K562 (cell line): ENCODE results near the gene ZSWIM6. TPM values are rescaled to one million over a fixed set of nuclear protein-coding genes. Genes with fewer than 3 reads are reported as not detected.

Experiments used
- BRD4 ChIP-seq: fragments of 200-600 bp; sonication (generic); IDR thresholded peaks from 2 replicates; pipeline ENCODE4 v1.6.1; 2017; ENCODE audit warnings: inconsistent platforms
- CHD1 ChIP-seq: fragments of 200-600 bp; sonication (generic); IDR thresholded peaks from one replicate; pipeline ENCODE4 v1.6.1; 2012; ENCODE audit warnings: mild to moderate bottlenecking, moderate library complexity, low read length, inconsistent platforms
- COPS2 ChIP-seq: fragments of 450-650 bp; conservative IDR thresholded peaks from 2 replicates; pipeline ENCODE4 v1.6.1; 2016; ENCODE audit warnings: mild to moderate bottlenecking, moderate library complexity
- ETV1 ChIP-seq: fragments of 450-650 bp; conservative IDR thresholded peaks from 2 replicates; pipeline ENCODE4 v1.6.1; 2016; ENCODE audit warnings: missing genetic modification characterization, control low read depth, low read depth, missing compliant biosample characterization
- FOSL1 ChIP-seq: fragments of 200-800 bp; sonication (Bioruptor generic); conservative IDR thresholded peaks from 2 replicates; pipeline ENCODE4 v1.6.1; 2016; ENCODE audit warnings: missing genetic modification characterization, missing compliant biosample characterization
- JUND ChIP-seq, 2 experiments: IDR thresholded peaks; 2 replicates in 1 of 2; 3 replicates in 1 of 2; pipeline ENCODE4 v1.6.1; 2011; ENCODE audit warnings: borderline replicate concordance in 2 of 2, low read depth in 2 of 2, low read length in 2 of 2, improper control_type of control experiment in 1 of 2, missing biosample characterization in 1 of 2, missing genetic modification characterization in 1 of 2, missing genetic modification reagents in 1 of 2
- KLF13 ChIP-seq: fragments of 450-650 bp; IDR thresholded peaks from 2 replicates; pipeline ENCODE4 v1.6.1; 2016; ENCODE audit warnings: missing genetic modification characterization, low read depth, mild to moderate bottlenecking, missing compliant biosample characterization, moderate library complexity, borderline replicate concordance
- LEF1 ChIP-seq: fragments of 450-650 bp; IDR thresholded peaks from 2 replicates; pipeline ENCODE4 v1.6.1; 2016; ENCODE audit warnings: mild to moderate bottlenecking
- NFATC3 ChIP-seq: fragments of 450-650 bp; IDR thresholded peaks from 2 replicates; pipeline ENCODE4 v1.6.1; 2017; ENCODE audit warnings: mild to moderate bottlenecking
- NFRKB ChIP-seq: fragments of 450-650 bp; IDR thresholded peaks from 2 replicates; pipeline ENCODE4 v1.6.1; 2016; ENCODE audit warnings: low read depth
- NFXL1 ChIP-seq: fragments of 450-650 bp; formaldehyde crosslinking; IDR thresholded peaks from 2 replicates; pipeline ENCODE4 v1.4.0; 2021; ENCODE audit warnings: mild to moderate bottlenecking
- PML ChIP-seq: IDR thresholded peaks from 2 replicates; pipeline ENCODE4 v1.6.1; 2012; ENCODE audit warnings: low read length, inconsistent platforms
- POLR3A ChIP-seq: IDR thresholded peaks from 2 replicates; pipeline ENCODE4 v1.6.1; 2011; ENCODE audit warnings: borderline replicate concordance, mild to moderate bottlenecking, moderate library complexity; ENCODE audit not compliant: insufficient read length, insufficient read depth; ENCODE audit errors: extremely low read depth
- RBM22 ChIP-seq: fragments of 200-400 bp; formaldehyde crosslinking; IDR thresholded peaks from 2 replicates; pipeline ENCODE4 v1.6.1; 2018; ENCODE audit warnings: low read length, low read depth; ENCODE audit not compliant: poor library complexity, severe bottlenecking
- SPI1 ChIP-seq: IDR thresholded peaks from 2 replicates; pipeline ENCODE4 v1.6.1; 2011; ENCODE audit warnings: low read depth, low read length, control low read depth, borderline replicate concordance
- TAF1 ChIP-seq: IDR thresholded peaks from 2 replicates; pipeline ENCODE4 v1.6.1; 2011; ENCODE audit warnings: mild to moderate bottlenecking, low read length, moderate library complexity; ENCODE audit not compliant: insufficient read depth, control insufficient read depth, severe bottlenecking; ENCODE audit errors: extremely low read depth
- XRCC5 ChIP-seq: fragments of 200-400 bp; formaldehyde crosslinking; IDR thresholded peaks from 2 replicates; pipeline ENCODE4 v1.6.1; 2017; ENCODE audit warnings: low read depth, mild to moderate bottlenecking, low read length
- ZC3H11A ChIP-seq: IDR thresholded peaks from 2 replicates; pipeline ENCODE4 v1.6.1; 2012; ENCODE audit warnings: low read depth, low read length, improper control_type of control experiment
- ZNF143 ChIP-seq: sonication (generic); formaldehyde crosslinking; IDR thresholded peaks from 2 replicates; pipeline ENCODE4 v1.9.0; 2022; ENCODE audit warnings: mild to moderate bottlenecking, missing genetic modification reagents
- ZNF232 ChIP-seq: sonication (generic); formaldehyde crosslinking; IDR thresholded peaks from 2 replicates; pipeline ENCODE4 v1.8.0; 2022; ENCODE audit warnings: mild to moderate bottlenecking, missing genetic modification reagents
- ZNF764 ChIP-seq: fragments of 250-450 bp; sonication (Bioruptor Pico); IDR thresholded peaks from 2 replicates; pipeline ENCODE4 v1.4.0; 2020; ENCODE audit warnings: low read depth, mild to moderate bottlenecking, moderate library complexity
- polyA plus RNA-seq, 8 experiments: library from polyadenylated mRNA; depleted of rRNA in 4 of 8; stranded (reverse) in 5 of 8; unstranded in 3 of 8; fragments of >200 nt; fragmentation: Nextera tagmentation in 2 of 8; fragmentation: Illumina TruSeq in 1 of 8; extraction: Ambion mirVana in 2 of 8; extraction: Trizol in 1 of 8; gene quantifications; 2 replicates each; pipeline versions ENCODE4 v1.2.1 to v1.2.3, GENCODE V29; 2011 to 2014; ENCODE audit warnings: inconsistent platforms in 1 of 8, missing spikeins in 1 of 8
- total RNA-seq, 7 experiments: library from RNA; depleted of rRNA in 6 of 7; stranded (reverse); fragments of >200 nt in 6 of 7; fragmentation: Illumina TruSeq in 2 of 7; extraction: Trizol in 2 of 7; gene quantifications; 2 replicates each; pipeline versions ENCODE4 v1.2.1 to v1.2.3, GENCODE V29; 2011 to 2021; ENCODE audit warnings: low replicate concordance in 1 of 7
- TF ChIP-seq, protein P1 (sequence below): IDR thresholded peaks from 2 replicates; pipeline ENCODE4 v1.6.1; 2014; ENCODE audit warnings: antibody characterized with exemption
- TF ChIP-seq, protein P2 (sequence below): fragments of 250-450 bp; sonication (Bioruptor Pico); IDR thresholded peaks from 2 replicates; pipeline ENCODE4 v1.4.0; 2020

Gene ZSWIM6
- total and polyA plus RNA-seq, 9 of the 15 experiments (the other 6 are each of a cell fraction or from before 2014, with no cell fraction given), result 0.81 to 3.2 (median 2.0) TPM

DNA sequence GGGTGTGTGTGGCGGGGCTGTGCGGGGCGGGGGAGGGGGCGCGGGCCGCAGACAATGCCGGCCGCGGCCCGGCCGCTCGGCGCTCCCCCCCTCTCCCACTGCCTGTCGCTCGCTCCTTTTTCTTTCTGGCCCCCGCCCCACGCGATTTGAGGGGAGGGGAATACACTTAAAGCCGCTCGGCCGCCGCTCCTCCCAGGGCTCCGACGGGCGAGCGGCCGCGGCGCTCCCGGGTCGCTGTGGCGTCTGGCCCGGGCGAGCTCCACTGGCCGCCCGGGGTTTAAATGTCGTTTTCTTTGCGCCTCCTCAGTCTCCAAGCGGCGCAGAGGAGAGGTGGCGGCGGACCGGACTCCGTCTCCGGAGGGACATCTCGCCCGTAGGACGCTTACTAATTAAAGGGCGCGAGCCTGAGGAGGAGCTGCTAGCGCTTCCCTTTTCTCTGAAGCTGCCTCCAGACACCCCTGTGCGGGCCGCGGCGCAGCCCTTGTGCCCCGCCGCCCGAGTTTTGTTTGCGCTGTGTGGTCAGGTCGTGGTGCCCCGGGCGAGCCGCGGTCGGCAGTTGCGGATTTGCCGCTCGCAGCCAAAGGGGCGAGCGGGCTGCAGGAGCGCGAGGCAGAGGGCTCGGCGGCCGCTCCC, 1.4 kb downstream of the ZSWIM6 start (continued):
- TF ChIP-seq KLF13 (tag) (no peak), CHD1 (no peak), TAF1 (no peak), SPI1 (peak; percentile 75), BRD4 (no peak), ZNF143 (no peak), ZC3H11A (no peak), ETV1 (no peak), ZNF232 (CRISPR knock-in tag) (no peak), PML (no peak), NFRKB (no peak), ZNF764 (CRISPR knock-in tag) (no peak), JUND (IDR thresholded peaks at IDR 0.05; ENCODE audit: borderline replicate concordance, low read depth, low read length) (no peak), JUND (tag; IDR thresholded peaks at IDR 0.05; ENCODE audit: borderline replicate concordance, low read depth, low read length) (no peak), NFXL1 (CRISPR knock-in tag) (no peak), COPS2 (no peak), POLR3A (no peak), LEF1 (no peak), XRCC5 (no peak), RBM22 (no peak), NFATC3 (no peak), FOSL1 (tag) (no peak)
- TF ChIP-seq, protein P1, sequence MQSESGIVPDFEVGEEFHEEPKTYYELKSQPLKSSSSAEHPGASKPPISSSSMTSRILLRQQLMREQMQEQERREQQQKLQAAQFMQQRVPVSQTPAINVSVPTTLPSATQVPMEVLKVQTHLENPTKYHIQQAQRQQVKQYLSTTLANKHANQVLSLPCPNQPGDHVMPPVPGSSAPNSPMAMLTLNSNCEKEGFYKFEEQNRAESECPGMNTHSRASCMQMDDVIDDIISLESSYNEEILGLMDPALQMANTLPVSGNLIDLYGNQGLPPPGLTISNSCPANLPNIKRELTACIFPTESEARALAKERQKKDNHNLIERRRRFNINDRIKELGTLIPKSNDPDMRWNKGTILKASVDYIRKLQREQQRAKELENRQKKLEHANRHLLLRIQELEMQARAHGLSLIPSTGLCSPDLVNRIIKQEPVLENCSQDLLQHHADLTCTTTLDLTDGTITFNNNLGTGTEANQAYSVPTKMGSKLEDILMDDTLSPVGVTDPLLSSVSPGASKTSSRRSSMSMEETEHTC, result no peak
- TF ChIP-seq, protein P2, sequence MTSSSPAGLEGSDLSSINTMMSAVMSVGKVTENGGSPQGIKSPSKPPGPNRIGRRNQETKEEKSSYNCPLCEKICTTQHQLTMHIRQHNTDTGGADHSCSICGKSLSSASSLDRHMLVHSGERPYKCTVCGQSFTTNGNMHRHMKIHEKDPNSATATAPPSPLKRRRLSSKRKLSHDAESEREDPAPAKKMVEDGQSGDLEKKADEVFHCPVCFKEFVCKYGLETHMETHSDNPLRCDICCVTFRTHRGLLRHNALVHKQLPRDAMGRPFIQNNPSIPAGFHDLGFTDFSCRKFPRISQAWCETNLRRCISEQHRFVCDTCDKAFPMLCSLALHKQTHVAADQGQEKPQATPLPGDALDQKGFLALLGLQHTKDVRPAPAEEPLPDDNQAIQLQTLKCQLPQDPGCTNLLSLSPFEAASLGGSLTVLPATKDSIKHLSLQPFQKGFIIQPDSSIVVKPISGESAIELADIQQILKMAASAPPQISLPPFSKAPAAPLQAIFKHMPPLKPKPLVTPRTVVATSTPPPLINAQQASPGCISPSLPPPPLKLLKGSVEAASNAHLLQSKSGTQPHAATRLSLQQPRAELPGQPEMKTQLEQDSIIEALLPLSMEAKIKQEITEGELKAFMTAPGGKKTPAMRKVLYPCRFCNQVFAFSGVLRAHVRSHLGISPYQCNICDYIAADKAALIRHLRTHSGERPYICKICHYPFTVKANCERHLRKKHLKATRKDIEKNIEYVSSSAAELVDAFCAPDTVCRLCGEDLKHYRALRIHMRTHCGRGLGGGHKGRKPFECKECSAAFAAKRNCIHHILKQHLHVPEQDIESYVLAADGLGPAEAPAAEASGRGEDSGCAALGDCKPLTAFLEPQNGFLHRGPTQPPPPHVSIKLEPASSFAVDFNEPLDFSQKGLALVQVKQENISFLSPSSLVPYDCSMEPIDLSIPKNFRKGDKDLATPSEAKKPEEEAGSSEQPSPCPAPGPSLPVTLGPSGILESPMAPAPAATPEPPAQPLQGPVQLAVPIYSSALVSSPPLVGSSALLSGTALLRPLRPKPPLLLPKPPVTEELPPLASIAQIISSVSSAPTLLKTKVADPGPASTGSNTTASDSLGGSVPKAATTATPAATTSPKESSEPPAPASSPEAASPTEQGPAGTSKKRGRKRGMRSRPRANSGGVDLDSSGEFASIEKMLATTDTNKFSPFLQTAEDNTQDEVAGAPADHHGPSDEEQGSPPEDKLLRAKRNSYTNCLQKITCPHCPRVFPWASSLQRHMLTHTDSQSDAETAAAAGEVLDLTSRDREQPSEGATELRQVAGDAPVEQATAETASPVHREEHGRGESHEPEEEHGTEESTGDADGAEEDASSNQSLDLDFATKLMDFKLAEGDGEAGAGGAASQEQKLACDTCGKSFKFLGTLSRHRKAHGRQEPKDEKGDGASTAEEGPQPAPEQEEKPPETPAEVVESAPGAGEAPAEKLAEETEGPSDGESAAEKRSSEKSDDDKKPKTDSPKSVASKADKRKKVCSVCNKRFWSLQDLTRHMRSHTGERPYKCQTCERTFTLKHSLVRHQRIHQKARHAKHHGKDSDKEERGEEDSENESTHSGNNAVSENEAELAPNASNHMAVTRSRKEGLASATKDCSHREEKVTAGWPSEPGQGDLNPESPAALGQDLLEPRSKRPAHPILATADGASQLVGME (CRISPR knock-in tag), result no peak
